Activated CD8-positive, alpha-beta memory T cell treated with anti-CD3 and anti-CD28 coated beads for 1 hour (primary cell): ENCODE results near the gene FAHD1.

Experiments used
- DNase-seq, 2 donors: peaks; one replicate each; pipeline ENCODE4 v3.0.0-alpha.2; 2020; ENCODE audit warnings: low read depth in 1 of 2; ENCODE audit errors: extremely low read depth in 1 of 2

The FAHD1 gene

DNA sequence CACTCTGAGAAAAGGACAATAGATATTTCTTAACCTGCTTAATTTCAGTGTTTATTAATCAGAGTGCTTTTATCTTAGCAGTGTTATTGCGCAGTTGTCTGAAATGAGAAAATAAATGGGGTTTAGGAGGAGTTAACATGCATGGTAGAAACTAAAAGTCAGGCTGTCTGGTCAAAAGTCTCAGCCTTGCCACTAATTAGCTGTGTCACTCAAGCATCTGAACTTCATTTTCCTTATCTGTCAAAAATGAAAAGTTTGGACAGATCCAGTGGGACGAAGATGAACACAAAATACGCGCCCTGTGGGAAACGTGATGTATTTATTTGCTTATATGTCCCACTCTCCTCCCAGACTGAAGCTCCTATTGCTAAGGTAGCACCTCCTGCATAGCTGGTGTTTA, 51.2 kb downstream of the FAHD1 start:
- DNase-seq: no peak
